HCT116 (cell line): Measurements from ENCODE around the gene ADGRB3. TPM values are rescaled to one million over a fixed set of nuclear protein-coding genes. Genes with fewer than 3 reads are reported as not detected.
"Not testable (repeated sequence)": the region's sequence is repeated elsewhere in the genome, so short reads cannot be mapped to it uniquely, and the experiment has no call there.

Source experiments
- ATAC-seq: fragments of 200-7000 bp; cut with Tn5 transposase; 2 replicates; pipeline ENCODE4 v1.9.1; 2020; ENCODE audit warnings: mild to moderate bottlenecking, moderate library complexity
- BruUV-seq: library from RNA; stranded (reverse); fragments of 400-500 nt; replicated peaks from 2 replicates; lab custom pipeline; 2021; lab: Mats Ljungman, UMichigan
- CTCF ChIA-PET: fragments of 300-600 bp; sonication (Branson Sonifier 250); formaldehyde crosslinking; loops from one replicate; lab custom pipeline; 2021; ENCODE audit warnings: antibody characterized with exemption; lab: Charles Lee
- POLR2A ChIA-PET: fragments of 300-600, 350-600 bp; sonication (Branson Sonifier 250); formaldehyde crosslinking; loops from one replicate; lab custom pipeline; 2021; ENCODE audit warnings: antibody characterized with exemption; lab: Charles Lee
- RAD21 ChIA-PET, 2 experiments: fragments of 300-600 bp; sonication (Branson Sonifier 250); formaldehyde crosslinking; loops; one replicate each; lab custom pipeline; 2023; ENCODE audit warnings: low total read pairs in 2 of 2; ENCODE audit not compliant: uncharacterized antibody in 2 of 2, unreplicated experiment in 2 of 2, low non-redundant PET in 1 of 2; lab: Charles Lee
- DNase-seq: peaks from one replicate; pipeline ENCODE4 v3.0.0-alpha.2; 2010; ENCODE audit warnings: low read depth, low spot score
- H2AFZ ChIP-seq: fragments of 200-600 bp; shearing (Covaris generic), sonication (generic); 2 replicates; pipeline ENCODE4 v1.6.1; 2017; ENCODE audit warnings: low read depth, mixed run types, mixed read lengths, antibody characterized with exemption, low read length; ENCODE audit not compliant: poor library complexity, severe bottlenecking
- H3K27ac ChIP-seq: 2 replicates; pipeline ENCODE4 v1.5.1; 2012; ENCODE audit warnings: low read depth, low read length
- H3K27me3 ChIP-seq: fragments of 200-600 bp; sonication (generic); 2 replicates; pipeline ENCODE4 v1.6.1; 2016; ENCODE audit warnings: mixed run types, low read length, mixed read lengths; ENCODE audit not compliant: insufficient read depth
- H3K36me3 ChIP-seq, 2 experiments: fragments of 200-500 bp in 1 of 2; fragments of 200-600 bp in 1 of 2; sonication (Bioruptor generic) in 1 of 2; sonication (generic) in 1 of 2; 2 replicates each; pipeline versions ENCODE4 v1.5.1 to v1.6.1; 2014 to 2016; ENCODE audit warnings: low read length in 2 of 2, inconsistent platforms in 1 of 2, mixed read lengths in 1 of 2, mixed run types in 1 of 2; ENCODE audit not compliant: insufficient read depth in 2 of 2, control insufficient read depth in 1 of 2
- H3K4me1 ChIP-seq, 2 experiments: fragments of 200-600 bp in 1 of 2; sonication (generic) in 1 of 2; 2 replicates each; pipeline versions ENCODE4 v1.5.1 to v1.6.1; 2012 to 2017; ENCODE audit warnings: low read length in 2 of 2, inconsistent platforms in 1 of 2, mild to moderate bottlenecking in 1 of 2, mixed read lengths in 1 of 2, mixed run types in 1 of 2, moderate library complexity in 1 of 2; ENCODE audit not compliant: insufficient read depth in 2 of 2, control insufficient read depth in 1 of 2
- H3K4me2 ChIP-seq: fragments of 200-600 bp; sonication (generic); 2 replicates; pipeline ENCODE4 v1.6.1; 2017; ENCODE audit warnings: mixed run types, low read length, mixed read lengths
- H3K4me3 ChIP-seq, 2 experiments: fragments of 200-600 bp in 1 of 2; sonication (generic) in 1 of 2; replicated peaks in 1 of 2; 2 replicates each; pipeline ENCODE4 v1.5.1; 2011 to 2016; ENCODE audit warnings: low read length in 2 of 2, control low read depth in 1 of 2, low read depth in 1 of 2, mild to moderate bottlenecking in 1 of 2, mixed read lengths in 1 of 2, mixed run types in 1 of 2
- H3K79me2 ChIP-seq: fragments of 200-600 bp; sonication (generic); 2 replicates; pipeline ENCODE4 v1.6.1; 2017; ENCODE audit warnings: mild to moderate bottlenecking, mixed run types, low read length, moderate library complexity, mixed read lengths; ENCODE audit not compliant: insufficient read depth
- H3K9ac ChIP-seq: fragments of 200-600 bp; sonication (generic); 2 replicates; pipeline ENCODE4 v1.6.1; 2016; ENCODE audit warnings: low read length, mixed read lengths
- H3K9me2 ChIP-seq: fragments of 200-600 bp; sonication (generic), shearing (Covaris generic); 2 replicates; pipeline ENCODE4 v1.6.1; 2017; ENCODE audit warnings: mixed run types, mild to moderate bottlenecking, moderate library complexity; ENCODE audit not compliant: insufficient read depth
- H3K9me3 ChIP-seq, 2 experiments: fragments of 200-500 bp in 1 of 2; fragments of 200-600 bp in 1 of 2; sonication (Bioruptor generic) in 1 of 2; sonication (generic) in 1 of 2; 2 replicates each; pipeline ENCODE4 v1.6.1; 2014 to 2017; ENCODE audit warnings: low read length in 2 of 2, mixed read lengths in 2 of 2, inconsistent platforms in 1 of 2, low read depth in 1 of 2, mild to moderate bottlenecking in 1 of 2, mixed run types in 1 of 2, moderate library complexity in 1 of 2; ENCODE audit not compliant: control insufficient read depth in 1 of 2, insufficient read depth in 1 of 2
- H4K20me1 ChIP-seq: fragments of 200-600 bp; sonication (generic), shearing (Covaris generic); 2 replicates; pipeline ENCODE4 v1.6.1; 2017; ENCODE audit warnings: mixed run types, mild to moderate bottlenecking, moderate library complexity; ENCODE audit not compliant: insufficient read depth
- CEBPB ChIP-seq: IDR thresholded peaks from 2 replicates; pipeline ENCODE4 v1.6.1; 2012; ENCODE audit warnings: low read depth
- MAX ChIP-seq: IDR thresholded peaks from 2 replicates; pipeline ENCODE4 v1.6.1; 2012
- SIN3A ChIP-seq: IDR thresholded peaks from 2 replicates; pipeline ENCODE4 v1.6.1; 2012; ENCODE audit warnings: low read depth
- SP1 ChIP-seq: IDR thresholded peaks from 2 replicates; pipeline ENCODE4 v1.6.1; 2012; ENCODE audit warnings: low read depth
- intact Hi-C: fragments of 100-400 bp; cut with micrococcal nuclease; formaldehyde crosslinking; loops from 2 replicates; pipeline ENCODE4 v1.10.0; 2022
- total RNA-seq: library from RNA; stranded (reverse); gene quantifications from one replicate; pipeline ENCODE4 v1.2.1, GENCODE V29; 2021; ENCODE audit not compliant: unreplicated experiment

ADGRB3 gene
- total RNA-seq, 1 experiment from 2014 or later, result not detected

- H3K4me2 ChIP-seq, BruUV-seq, H3K79me2 ChIP-seq, RAD21 ChIA-PET, CTCF ChIA-PET, H3K27me3 ChIP-seq, H2AFZ ChIP-seq, H3K4me3 ChIP-seq, H3K4me1 ChIP-seq, DNase-seq, intact Hi-C loops, H3K9me3 ChIP-seq, H4K20me1 ChIP-seq, H3K36me3 ChIP-seq, H3K27ac ChIP-seq, POLR2A ChIA-PET, H3K9me2 ChIP-seq, ATAC-seq, H3K9ac ChIP-seq: not testable (repeated sequence)
Observed at GRCh38 chr6:69433116-69433515, 798.0 kb downstream of the ADGRB3 start.

- no peaks in the 10 kb centered on the region; a peak in 2 of 4 replicates for H3K9me3 ChIP-seq
- ChIA-PET RAD21 (no interaction called here), CTCF (no interaction called here), POLR2A (no interaction called here)
- no peaks in the 10 kb centered on the region for H3K79me2 ChIP-seq
- no peak overlapping the region for H3K4me2 ChIP-seq
- no peak for DNase-seq
- H3K9me2 ChIP-seq, result no peaks in the 10 kb centered on the region
- H3K27ac ChIP-seq, result no peak overlapping the region
- no peaks in the 10 kb centered on the region for H3K27me3 ChIP-seq
- no peaks in the 10 kb centered on the region for H3K4me1 ChIP-seq
- TF ChIP-seq SP1, result no peak
- no peak for TF ChIP-seq SIN3A
- TF ChIP-seq MAX, result no peak
- no peak for TF ChIP-seq CEBPB
- TF ChIP-seq, all 23 proteins: peak for 0
- Histone ChIP-seq H4K20me1 (no peaks in the 10 kb centered on the region), H2AFZ (no peak overlapping the region), H3K36me3 (no peaks in the 10 kb centered on the region), H3K9ac (no peak overlapping the region), H3K4me3 (no peak overlapping the region)
- no peak for ATAC-seq
- BruUV-seq, result no TSS peak
- intact Hi-C loops, result no loop called here
Observed at GRCh38 chr6:69438113-69438512, 803.0 kb downstream of the ADGRB3 start.
